LoVo (cell line): ENCODE measurements around the gene PCNX2.
A peak's percentile ranks its signal among the peaks of the same experiment; 100 is the strongest.
"Not testable (repeated sequence)": the region's sequence is repeated elsewhere in the genome, so short reads cannot be mapped to it uniquely, and the experiment has no call there.

Source experiments
- DNase-seq: peaks from one replicate; pipeline ENCODE4 v3.0.0-alpha.2; 2016; ENCODE audit warnings: low spot score

PCNX2 gene

GRCh38 chr1:233006108-233006507, 289.4 kb downstream of the PCNX2 start:
- no peak for DNase-seq

DNA sequence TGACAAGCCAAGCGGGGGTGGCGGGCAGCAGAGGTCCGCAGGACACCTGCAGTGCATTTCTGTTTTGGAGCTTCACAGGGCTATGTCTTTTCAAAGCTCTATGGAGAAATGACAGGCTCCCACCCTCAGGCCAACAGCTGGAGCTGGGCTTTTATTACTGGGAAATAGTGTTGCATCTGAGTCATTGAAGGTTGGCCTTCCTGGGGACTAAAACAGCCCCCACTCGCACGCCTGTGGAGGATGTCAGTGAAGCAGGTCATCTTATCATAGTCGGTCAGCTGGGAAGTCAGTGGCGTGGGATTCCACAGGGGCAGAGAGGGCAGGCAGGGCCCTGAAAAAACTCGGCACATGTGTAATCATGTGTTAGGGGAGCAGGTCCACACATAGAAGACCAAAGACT, 289.8 kb downstream of the PCNX2 start:
- no peak for DNase-seq

DNA sequence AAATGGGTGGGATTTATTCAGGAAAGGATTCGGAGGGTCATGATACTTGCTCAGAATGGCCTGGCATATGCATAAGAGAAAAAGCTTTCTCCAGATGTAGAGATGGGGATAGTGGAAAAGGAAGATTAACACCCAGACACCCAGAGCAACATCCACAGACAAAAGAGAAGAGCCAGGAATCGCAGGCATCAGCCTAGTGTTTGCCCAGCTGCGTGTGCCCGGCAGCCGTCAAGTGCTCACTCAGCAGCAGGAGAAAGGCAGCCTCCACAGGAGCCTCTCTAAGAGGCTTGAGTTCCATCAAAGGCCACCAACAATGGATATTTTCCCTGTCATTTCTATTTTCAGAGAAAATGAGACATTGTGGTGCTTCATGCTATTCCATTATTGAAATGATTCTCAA, 290.4 kb downstream of the PCNX2 start:
- no peak for DNase-seq

DNA sequence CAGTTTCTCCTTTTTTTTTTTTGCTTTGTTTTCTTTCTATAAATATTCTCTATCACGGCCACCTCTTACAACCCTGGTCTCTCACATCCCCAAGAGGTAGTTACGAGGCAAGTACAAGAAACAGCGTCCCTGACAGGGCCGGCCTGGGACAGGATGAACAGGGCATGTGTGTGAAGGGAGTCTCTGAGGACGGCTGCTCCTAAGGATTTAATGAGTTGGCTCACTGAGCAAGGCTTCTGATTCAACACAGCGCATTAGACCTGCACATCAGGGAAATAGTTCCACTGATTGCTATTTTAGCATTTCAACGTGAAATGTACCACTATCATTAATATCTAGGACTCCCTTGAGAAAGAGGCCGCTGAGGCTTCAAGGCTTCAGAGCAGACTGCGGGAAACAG, 291.1 kb downstream of the PCNX2 start:
- DNase-seq = no peak

DNA sequence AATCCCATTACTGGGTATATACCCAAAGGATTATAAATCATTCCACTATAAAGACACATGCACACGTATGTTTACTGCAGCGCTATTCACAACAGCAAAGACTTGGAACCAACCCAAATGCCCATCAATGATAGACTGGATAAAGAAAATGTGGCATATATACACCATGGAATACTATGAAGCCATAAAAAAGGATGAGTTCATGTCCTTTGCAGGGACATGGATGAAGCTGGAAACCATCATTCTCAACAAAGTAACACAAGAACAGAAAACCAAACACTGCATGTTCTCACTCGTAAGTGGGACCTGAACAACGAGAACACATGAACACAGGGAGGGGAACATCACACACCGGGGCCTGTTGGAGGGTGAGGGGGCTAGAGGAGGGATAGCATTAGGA, 291.9 kb downstream of the PCNX2 start:
- DNase-seq = not testable (repeated sequence)

DNA sequence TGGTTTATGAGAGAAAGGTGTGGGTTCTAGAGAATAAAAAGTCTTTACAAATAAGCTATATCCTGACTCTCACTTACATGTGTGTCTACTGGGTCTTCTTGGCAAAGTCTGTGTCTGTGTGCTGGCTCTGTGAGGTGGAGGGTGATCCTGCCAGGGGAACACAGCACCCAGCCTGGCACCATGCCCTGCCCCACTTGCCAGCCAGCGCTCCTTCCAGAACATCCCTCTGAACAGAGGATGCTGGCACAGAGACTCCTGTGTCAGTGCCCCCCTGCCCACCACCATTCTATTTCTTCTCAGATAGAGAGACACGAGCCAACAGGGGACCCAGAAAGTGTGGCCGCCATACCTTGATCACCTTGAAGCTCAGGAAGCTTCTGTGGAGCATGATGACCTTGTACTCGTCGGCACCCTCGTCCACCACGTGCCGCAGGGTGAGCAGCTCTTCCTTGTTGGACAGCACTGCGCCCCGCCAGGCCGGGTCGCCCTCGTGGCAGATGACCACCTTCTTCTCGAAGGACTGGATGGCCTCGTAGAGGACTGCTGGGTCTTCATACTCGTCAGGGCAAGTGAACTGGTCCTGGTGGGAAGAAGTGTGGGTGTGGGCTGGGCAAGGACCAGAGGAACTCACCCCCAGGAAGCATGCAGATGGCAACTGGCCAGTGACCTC, 295.4 kb downstream of the PCNX2 start:
- no peak for DNase-seq

DNA sequence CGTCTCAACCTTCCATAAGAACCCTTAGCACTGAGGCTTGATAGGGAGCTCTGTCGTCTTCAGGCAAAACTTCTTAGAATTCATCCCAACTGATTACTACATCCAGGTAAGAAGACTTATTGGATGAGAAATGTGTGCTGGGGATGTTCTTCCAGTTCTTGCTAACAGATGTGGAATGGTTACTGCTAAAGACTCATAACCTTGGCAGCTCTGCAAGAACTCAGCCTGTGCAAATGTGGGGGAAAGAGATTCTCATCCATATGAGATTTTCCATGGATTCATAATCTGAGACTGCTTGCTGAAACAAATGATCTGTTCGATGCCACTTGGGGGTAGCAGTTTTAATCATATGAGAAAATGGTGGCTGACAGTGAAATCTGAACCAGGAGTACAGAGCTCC, 296.9 kb downstream of the PCNX2 start:
- no peak for DNase-seq

- DNase-seq = no peak
Observed at GRCh38 chr1:232998138-232998537, 297.4 kb downstream of the PCNX2 start.

DNA sequence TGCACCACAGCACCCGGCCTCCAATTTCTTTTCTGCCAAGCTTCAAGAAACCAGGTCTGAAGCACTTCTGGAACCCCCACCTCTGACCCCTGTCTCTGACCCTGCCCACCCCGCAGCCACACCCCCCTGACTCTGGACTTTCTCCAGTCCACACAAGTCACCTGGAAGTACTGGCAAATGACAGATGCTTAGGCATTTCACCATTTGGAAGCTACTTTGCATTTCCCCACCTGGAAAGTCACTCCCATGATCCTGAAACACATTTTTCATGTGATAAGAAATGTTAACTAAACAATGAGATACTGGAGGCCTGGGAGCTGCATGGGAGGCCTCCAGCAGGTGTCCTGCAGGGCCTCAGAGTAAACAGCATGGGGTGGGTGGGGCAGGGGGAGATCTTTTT, 299.4 kb downstream of the PCNX2 start:
- no peak for DNase-seq

- DNase-seq = no peak
Observed at GRCh38 chr1:232995189-232995588, 300.3 kb downstream of the PCNX2 start.

DNA sequence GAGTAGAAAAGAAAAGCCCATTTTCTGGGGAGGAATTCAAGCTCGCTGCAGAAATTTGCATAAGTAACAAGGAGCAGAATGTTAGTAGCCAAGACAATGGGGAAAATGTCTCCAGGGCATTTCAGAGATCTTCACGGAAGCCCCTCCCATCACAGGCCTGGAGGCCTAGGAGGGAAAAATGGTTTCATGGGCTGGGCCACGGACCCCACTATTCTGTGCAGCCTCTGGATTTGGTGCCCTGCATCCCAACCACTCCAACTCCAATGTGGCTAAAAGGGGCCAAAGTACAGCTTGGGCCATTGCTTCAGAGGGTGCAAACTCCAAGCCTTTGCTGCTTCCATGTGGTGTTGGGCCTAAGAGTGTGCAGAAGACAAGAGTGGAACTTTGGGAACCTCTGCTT, 302.0 kb downstream of the PCNX2 start:
- no peak for DNase-seq

- no peak for DNase-seq
Observed at GRCh38 chr1:232992227-232992626, 303.3 kb downstream of the PCNX2 start.

DNA sequence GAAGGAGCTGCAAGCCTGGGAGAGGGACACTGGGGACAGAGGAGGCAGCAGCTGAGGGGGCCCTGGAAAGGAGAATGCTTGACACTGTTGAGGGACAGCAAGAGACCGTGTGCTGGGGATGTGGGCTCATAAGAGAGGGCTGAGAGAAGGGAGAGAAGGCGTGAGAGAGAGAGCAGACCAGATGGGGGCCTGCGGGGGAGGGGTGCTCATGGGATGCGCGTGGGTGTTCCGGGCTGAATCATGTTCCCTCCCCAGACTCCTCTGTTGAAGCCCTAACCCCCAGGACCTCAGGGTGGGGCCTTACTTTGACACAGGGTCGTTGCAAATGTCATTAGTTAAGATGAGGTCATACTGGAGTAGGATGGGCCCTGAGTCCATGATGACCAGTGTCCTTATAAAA, 304.3 kb downstream of the PCNX2 start:
- DNase-seq = no peak

DNA sequence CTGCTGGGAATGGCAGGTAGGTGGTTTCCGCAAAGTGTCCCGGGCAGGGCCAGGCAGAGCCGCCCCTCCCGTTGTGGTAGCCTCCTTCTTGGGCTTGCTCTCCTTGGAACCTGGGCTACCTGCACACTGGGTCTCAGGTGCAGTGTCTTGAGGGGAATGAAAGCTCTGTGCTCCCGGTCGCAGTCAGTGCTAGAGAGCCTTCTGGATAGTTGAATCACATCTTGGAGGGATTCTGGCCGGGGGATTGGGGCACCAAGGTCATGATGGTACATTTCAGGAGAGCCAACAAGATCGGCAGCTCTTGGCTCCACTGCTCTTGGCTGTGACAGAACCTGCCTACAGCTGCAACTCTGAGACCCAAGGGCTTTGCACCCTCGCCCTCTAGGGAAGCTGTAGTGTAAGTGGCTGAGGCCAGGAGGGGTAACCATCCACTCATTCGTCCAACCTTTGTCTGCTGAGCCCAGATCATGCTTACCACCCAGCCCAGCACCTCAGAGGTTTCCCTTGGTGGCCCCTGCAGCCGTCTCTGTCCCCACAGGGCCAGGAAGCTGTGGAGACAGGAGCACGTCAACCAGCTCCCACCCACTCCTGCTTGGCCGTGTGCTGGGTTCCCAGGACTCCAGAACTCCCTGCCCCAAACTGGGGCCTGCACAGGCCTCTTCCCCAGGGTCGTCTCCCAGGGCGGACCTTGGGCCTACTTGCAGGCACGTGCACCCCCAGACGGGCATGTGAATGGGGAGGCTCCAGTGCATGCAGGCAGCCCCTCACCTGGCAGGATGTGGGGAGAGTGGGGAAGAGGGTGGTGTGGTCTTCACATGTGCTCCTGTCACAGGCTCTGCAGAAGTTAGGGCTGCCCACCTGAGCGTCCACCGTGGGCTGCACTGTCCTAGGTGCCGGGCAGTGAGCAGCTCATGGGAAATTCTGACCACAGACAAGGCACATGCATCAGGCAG, 305.1 kb downstream of the PCNX2 start:
- DNase-seq = no peak

DNA sequence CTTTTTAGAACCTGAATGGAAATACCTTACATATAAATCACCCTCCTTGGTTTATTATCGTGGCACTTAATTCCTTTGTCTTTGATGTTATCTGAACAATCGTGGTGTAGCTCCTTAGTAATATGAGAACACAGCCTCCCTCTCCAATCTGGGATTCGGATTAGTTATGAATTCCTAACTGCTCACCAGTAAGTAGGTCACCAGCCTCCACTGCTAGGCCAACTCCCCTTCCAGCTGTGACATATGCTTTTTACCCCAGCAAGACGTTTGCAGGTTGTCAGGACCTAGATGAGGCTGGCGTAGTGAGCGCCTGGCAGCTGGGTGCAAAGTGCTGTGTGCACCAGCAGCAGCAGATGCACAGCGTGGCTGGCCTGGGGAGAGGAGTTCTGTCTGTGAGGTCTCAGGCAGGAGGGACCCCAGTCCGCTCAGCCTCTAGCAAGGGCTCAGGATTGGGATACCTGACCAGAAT, 306.9 kb downstream of the PCNX2 start:
- peak; percentile 2 for DNase-seq

DNA sequence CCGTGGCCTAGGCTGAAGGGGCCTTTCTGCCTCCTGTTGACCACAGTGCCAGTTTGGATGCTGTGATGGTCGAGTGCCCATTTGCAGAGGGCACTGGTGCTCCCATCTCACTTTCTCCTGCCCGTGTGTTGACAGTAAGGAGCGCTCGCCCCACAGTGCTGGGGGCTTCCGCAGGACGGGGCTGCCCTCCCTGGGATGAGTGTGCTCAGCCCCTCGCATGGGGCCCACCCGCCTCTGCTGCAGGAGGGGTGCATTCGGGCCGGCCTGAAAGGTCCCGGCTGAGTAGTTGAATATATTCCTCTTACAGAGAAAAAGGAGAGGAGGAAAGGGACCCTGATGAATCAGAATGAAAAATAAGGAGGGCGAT, 307.8 kb downstream of the PCNX2 start:
- no peak for DNase-seq

- DNase-seq = no peak
Observed at GRCh38 chr1:232987046-232987773, 308.3 kb downstream of the PCNX2 start.

DNA sequence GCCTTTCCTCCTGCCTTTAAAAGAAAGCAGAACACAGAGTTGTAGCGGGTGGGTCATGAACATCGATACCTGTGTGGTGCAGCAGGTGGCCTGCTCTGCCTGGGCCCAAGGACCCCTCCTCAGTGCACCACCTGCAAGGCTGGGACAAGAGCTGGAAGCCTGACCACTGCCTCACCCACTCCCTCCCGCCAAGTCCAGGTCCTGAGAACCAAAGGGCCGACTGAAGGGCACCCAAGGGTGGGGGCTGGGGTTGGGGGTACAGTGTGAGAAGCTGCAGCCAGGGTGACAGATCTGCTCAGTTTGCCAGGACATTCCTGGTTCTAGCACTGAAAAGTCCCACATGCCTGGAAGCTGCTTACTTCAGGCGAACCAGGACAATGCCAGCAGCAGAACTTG, 309.0 kb downstream of the PCNX2 start:
- DNase-seq = no peak

GRCh38 chr1:232985882-232986526, 309.5 kb downstream of the PCNX2 start:
- DNase-seq = no peak

- DNase-seq = no peak
Observed at GRCh38 chr1:232984577-232985425, 310.7 kb downstream of the PCNX2 start.
